ENCODE data around the gene DNASE2B. TPM values are rescaled to one million over a fixed set of nuclear protein-coding genes. Genes with fewer than 3 reads are reported as not detected.

Gene DNASE2B
- total and polyA plus RNA-seq, 2 experiments from 2014 or later = not detected

GRCh38 chr1:84363019-84363418 is 35.3 kb upstream of the DNASE2B start (continued):
- TF ChIP-seq EZH2 (IDR thresholded peaks at IDR 0.05; ENCODE audit: low read depth, unreplicated experiment) = no peak
- TF ChIP-seq, protein P1, sequence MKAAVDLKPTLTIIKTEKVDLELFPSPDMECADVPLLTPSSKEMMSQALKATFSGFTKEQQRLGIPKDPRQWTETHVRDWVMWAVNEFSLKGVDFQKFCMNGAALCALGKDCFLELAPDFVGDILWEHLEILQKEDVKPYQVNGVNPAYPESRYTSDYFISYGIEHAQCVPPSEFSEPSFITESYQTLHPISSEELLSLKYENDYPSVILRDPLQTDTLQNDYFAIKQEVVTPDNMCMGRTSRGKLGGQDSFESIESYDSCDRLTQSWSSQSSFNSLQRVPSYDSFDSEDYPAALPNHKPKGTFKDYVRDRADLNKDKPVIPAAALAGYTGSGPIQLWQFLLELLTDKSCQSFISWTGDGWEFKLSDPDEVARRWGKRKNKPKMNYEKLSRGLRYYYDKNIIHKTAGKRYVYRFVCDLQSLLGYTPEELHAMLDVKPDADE (IDR thresholded peaks at IDR 0.05) = no peak
- TF ChIP-seq JUNB (IDR thresholded peaks at IDR 0.05; ENCODE audit: unreplicated experiment) = no peak

- no peak for ATAC-seq
- Mint-ChIP-seq H3K4me3 (no peak overlapping the region), H3K27ac (no peak overlapping the region), H3K36me3 (ENCODE audit: low read depth) (no peaks in the 10 kb centered on the region), H3K4me1 (no peaks in the 10 kb centered on the region), H3K9me3 (no peaks in the 10 kb centered on the region), H3K27me3 (ENCODE audit: insufficient read depth, low read depth, poor library complexity) (peaks cover 6% of the 10 kb centered on the region)
- Histone ChIP-seq H3K4me2 (no peak overlapping the region), H3K27ac (ENCODE audit: low read depth) (no peak overlapping the region), H3K79me2 (replicated peaks; ENCODE audit: insufficient read depth) (no peaks in the 10 kb centered on the region), H3K9me2 (ENCODE audit: insufficient read depth) (peaks cover 4% of the 10 kb centered on the region), H3F3A (replicated peaks; ENCODE audit: low read depth) (no peaks in the 10 kb centered on the region), H3K27me3 (ENCODE audit: insufficient read depth) (no peaks in the 10 kb centered on the region), H2AFZ (no peak overlapping the region), H3K4me1 (ENCODE audit: insufficient read depth) (no peaks in the 10 kb centered on the region), H4K20me1 (replicated peaks; ENCODE audit: insufficient read depth) (no peaks in the 10 kb centered on the region), H3K4me3 (no peak overlapping the region), H3K36me3 (ENCODE audit: insufficient read depth) (no peaks in the 10 kb centered on the region)
- DNase-seq (ENCODE audit: low spot score) = no peak
- TF ChIP-seq ZNF114 (CRISPR knock-in tag; IDR thresholded peaks at IDR 0.05) (no peak), EZH2 (IDR thresholded peaks at IDR 0.05; ENCODE audit: low read depth, unreplicated experiment) (no peak), EZH2phosphoT487 (IDR thresholded peaks at IDR 0.05; ENCODE audit: unreplicated experiment) (no peak)
- TF ChIP-seq, protein P2, sequence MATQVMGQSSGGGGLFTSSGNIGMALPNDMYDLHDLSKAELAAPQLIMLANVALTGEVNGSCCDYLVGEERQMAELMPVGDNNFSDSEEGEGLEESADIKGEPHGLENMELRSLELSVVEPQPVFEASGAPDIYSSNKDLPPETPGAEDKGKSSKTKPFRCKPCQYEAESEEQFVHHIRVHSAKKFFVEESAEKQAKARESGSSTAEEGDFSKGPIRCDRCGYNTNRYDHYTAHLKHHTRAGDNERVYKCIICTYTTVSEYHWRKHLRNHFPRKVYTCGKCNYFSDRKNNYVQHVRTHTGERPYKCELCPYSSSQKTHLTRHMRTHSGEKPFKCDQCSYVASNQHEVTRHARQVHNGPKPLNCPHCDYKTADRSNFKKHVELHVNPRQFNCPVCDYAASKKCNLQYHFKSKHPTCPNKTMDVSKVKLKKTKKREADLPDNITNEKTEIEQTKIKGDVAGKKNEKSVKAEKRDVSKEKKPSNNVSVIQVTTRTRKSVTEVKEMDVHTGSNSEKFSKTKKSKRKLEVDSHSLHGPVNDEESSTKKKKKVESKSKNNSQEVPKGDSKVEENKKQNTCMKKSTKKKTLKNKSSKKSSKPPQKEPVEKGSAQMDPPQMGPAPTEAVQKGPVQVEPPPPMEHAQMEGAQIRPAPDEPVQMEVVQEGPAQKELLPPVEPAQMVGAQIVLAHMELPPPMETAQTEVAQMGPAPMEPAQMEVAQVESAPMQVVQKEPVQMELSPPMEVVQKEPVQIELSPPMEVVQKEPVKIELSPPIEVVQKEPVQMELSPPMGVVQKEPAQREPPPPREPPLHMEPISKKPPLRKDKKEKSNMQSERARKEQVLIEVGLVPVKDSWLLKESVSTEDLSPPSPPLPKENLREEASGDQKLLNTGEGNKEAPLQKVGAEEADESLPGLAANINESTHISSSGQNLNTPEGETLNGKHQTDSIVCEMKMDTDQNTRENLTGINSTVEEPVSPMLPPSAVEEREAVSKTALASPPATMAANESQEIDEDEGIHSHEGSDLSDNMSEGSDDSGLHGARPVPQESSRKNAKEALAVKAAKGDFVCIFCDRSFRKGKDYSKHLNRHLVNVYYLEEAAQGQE (IDR thresholded peaks at IDR 0.05; ENCODE audit: unreplicated experiment) = no peak
These were observed 34.7 kb upstream of the DNASE2B start for GRCh38 chr1:84363622-84364021.

GRCh38 chr1:84365225-84366221 is 32.8 kb upstream of the DNASE2B start:
- H3K27ac Mint-ChIP-seq = no peak overlapping the region
- Histone ChIP-seq H3K27me3 (ENCODE audit: insufficient read depth) (no peaks in the 10 kb centered on the region), H3K36me3 (ENCODE audit: insufficient read depth) (no peaks in the 10 kb centered on the region), H3K4me2 (no peak overlapping the region), H3K79me2 (replicated peaks; ENCODE audit: insufficient read depth) (no peaks in the 10 kb centered on the region), H3K9me2 (ENCODE audit: insufficient read depth) (peaks cover 10% of the 10 kb centered on the region; the same call in 1 of the 2 replicates), H3F3A (replicated peaks; ENCODE audit: low read depth) (no peaks in the 10 kb centered on the region), H2AFZ (no peak overlapping the region), H4K20me1 (replicated peaks; ENCODE audit: insufficient read depth) (no peaks in the 10 kb centered on the region), H3K27ac (ENCODE audit: low read depth) (no peak overlapping the region), H3K4me1 (ENCODE audit: insufficient read depth) (no peaks in the 10 kb centered on the region), H3K4me3 (no peak overlapping the region)
- H3K4me1 Mint-ChIP-seq = no peaks in the 10 kb centered on the region
- no peaks in the 10 kb centered on the region for H3K36me3 Mint-ChIP-seq (ENCODE audit: low read depth)
- H3K4me3 Mint-ChIP-seq = no peak overlapping the region
- peaks cover 2% of the 10 kb centered on the region for H3K27me3 Mint-ChIP-seq (ENCODE audit: insufficient read depth, low read depth, poor library complexity)
- ATAC-seq (no peak), DNase-seq (ENCODE audit: low spot score) (no peak)
- H3K9me3 Mint-ChIP-seq = no peaks in the 10 kb centered on the region
- TF ChIP-seq, protein P1 (IDR thresholded peaks at IDR 0.05) = no peak
- TF ChIP-seq POLR2AphosphoS5 (IDR thresholded peaks at IDR 0.05; ENCODE audit: low read depth) = no peak
- TF ChIP-seq ZNF331 (CRISPR knock-in tag; IDR thresholded peaks at IDR 0.05; ENCODE audit: low read depth) = no peak
- no peak for TF ChIP-seq ZNF114 (CRISPR knock-in tag; IDR thresholded peaks at IDR 0.05)
- TF ChIP-seq, protein P2 (IDR thresholded peaks at IDR 0.05; ENCODE audit: unreplicated experiment) = no peak
- no peak for TF ChIP-seq EZH2 (IDR thresholded peaks at IDR 0.05; ENCODE audit: low read depth, unreplicated experiment)
